Measurements from ENCODE around the gene GLI1.

GLI1 gene

DNA sequence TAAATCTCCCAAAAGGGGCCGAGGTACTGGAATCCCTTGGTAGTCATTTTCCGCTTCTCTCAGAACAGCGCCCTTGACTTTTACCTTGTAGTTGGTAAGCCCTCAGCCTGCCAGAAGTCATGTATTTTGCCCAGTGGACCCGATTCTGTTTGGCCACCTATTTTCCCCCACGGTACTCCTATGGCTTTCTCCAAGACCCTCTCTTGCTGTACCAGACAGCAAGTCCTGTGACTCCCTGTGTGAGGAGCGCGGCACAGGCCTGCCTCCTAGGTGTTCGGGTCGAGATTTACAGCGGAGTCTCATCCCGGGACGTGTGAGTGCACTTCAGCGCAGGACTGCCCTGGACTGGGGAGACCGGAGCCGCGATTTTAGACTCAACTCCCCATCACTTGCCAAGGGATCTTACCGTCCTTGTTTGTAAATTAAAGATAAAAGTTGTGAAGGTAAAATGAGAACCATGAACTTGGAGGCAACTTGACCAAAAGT lies 62.0 kb downstream of the GLI1 start:
- no peak for FAIRE-seq

Measured in islet of Langerhans (tissue), 1 donor.